Stomach (tissue), 9 donors: Measurements from ENCODE around the gene NANOS3. TPM values are rescaled to one million over a fixed set of nuclear protein-coding genes. Genes with fewer than 3 reads are reported as not detected.

ENCODE experiments used
- DNase-seq, 2 donors: peaks; one replicate each; pipeline versions ENCODE4 v3.0.0 to v3.0.0-alpha.2; 2013 to 2019
- H3K27ac ChIP-seq, 5 donors: fragments of 200-600 bp in 4 of 5; sonication (generic) in 4 of 5; one replicate each; pipeline ENCODE4 v1.5.1; 2013 to 2019; ENCODE audit warnings: mild to moderate bottlenecking in 1 of 5, moderate library complexity in 1 of 5
- H3K27me3 ChIP-seq, 3 donors: fragments of 200-600 bp; sonication (generic); one replicate each; pipeline ENCODE4 v1.5.1; 2017 to 2019; ENCODE audit warnings: mixed run types in 1 of 3
- H3K36me3 ChIP-seq, 4 donors: fragments of 200-600 bp; sonication (generic); 1 replicate in 3 of 4; 2 replicates in 1 of 4; pipeline ENCODE4 v1.5.1; 2016 to 2019
- H3K4me1 ChIP-seq, 4 donors: fragments of 200-600 bp; sonication (generic); one replicate each; pipeline ENCODE4 v1.5.1; 2016 to 2019
- H3K4me3 ChIP-seq, 4 donors: fragments of 200-600 bp; sonication (generic) in 3 of 4; one replicate each; pipeline ENCODE4 v1.5.1; 2016 to 2019; ENCODE audit warnings: mild to moderate bottlenecking in 1 of 4
- H3K9me3 ChIP-seq, 4 donors: fragments of 200-600 bp; sonication (generic); one replicate each; pipeline ENCODE4 v1.5.1; 2016 to 2019
- CTCF ChIP-seq, 7 experiments: fragments of 450-650 bp in 4 of 7; fragments of 200-600 bp in 3 of 7; sonication (generic) in 3 of 7; IDR thresholded peaks; one replicate each; pipeline ENCODE4 v1.5.1; 2016 to 2019; ENCODE audit warnings: antibody characterized with exemption in 7 of 7, control low read depth in 2 of 7, mild to moderate bottlenecking in 1 of 7
- EP300 ChIP-seq: sonication (generic); formaldehyde crosslinking; IDR thresholded peaks from one replicate; pipeline ENCODE4 v1.6.1; 2017; ENCODE audit warnings: antibody characterized with exemption
- POLR2A ChIP-seq, 4 donors: fragments of 450-650 bp; IDR thresholded peaks; one replicate each; pipeline ENCODE4 v1.6.1; 2016; ENCODE audit warnings: antibody characterized with exemption in 4 of 4, control low read depth in 2 of 4, mild to moderate bottlenecking in 1 of 4, moderate library complexity in 1 of 4
- POLR2AphosphoS5 ChIP-seq, 3 donors: sonication (generic); formaldehyde crosslinking; IDR thresholded peaks; one replicate each; pipeline ENCODE4 v1.6.1; 2016; ENCODE audit warnings: antibody characterized with exemption in 3 of 3
- WGBS, 5 donors: extraction: QIAGEN DNeasy Blood & Tissue Kit in 3 of 5; methylation state at CpG; one replicate each; pipeline versions ENCODE4 v1.1.5 to v1.1.7; 2013 to 2018; 5-methylcytosine and 5-hydroxymethylcytosine counted together
- intact Hi-C: fragments of 100-400 bp; cut with DNase I; formaldehyde crosslinking; loops from one replicate; pipeline ENCODE4 v1.15.1; 2023; ENCODE audit warnings: low total_unique reads
- polyA plus RNA-seq, 3 donors: library from polyadenylated mRNA; stranded (reverse); fragments of 200-250 nt; gene quantifications; one replicate each; pipeline ENCODE4 v1.2.3, GENCODE V29; 2013
- total RNA-seq, 5 donors: library from RNA; depleted of rRNA; stranded (reverse); fragments of >200 nt; gene quantifications; one replicate each; pipeline versions ENCODE4 v1.1.0 to v1.2.3, GENCODE V29; 2014 to 2016
- donor health status: healthy with polysubstance abuse.
- donor health status: Bipolar disorder and iron deficiency.
- donor health status: healthy.

NANOS3 gene
- total and polyA plus RNA-seq, 8 donors: 1.2 TPM; not detected in 7

GRCh38 chr19:13888281-13888680 lies 11.3 kb downstream of the NANOS3 start:
- DNase-seq: no peak

GRCh38 chr19:13890136-13890535 lies 13.2 kb downstream of the NANOS3 start:
- H3K36me3 ChIP-seq: no peaks in the 10 kb centered on the region
- TF ChIP-seq POLR2AphosphoS5 (IDR thresholded peaks at IDR 0.05): no peak
- no peak for TF ChIP-seq EP300
- TF ChIP-seq CTCF (IDR thresholded peaks at IDR 0.05): no peak
- no peak for TF ChIP-seq POLR2A (IDR thresholded peaks at IDR 0.05)
- H3K4me3 ChIP-seq: no peak overlapping the region
- peaks cover 6 to 34% (median 26%) of the 10 kb centered on the region in 4 donors for H3K4me1 ChIP-seq
- DNase-seq: no peak
- H3K9me3 ChIP-seq: no peaks in the 10 kb centered on the region
- WGBS, 5 donors: 92 to 97% (median 94%) methylated on average over 8 to 13 of the region's 13 CpGs
- intact Hi-C loops: no loop called here
- H3K27me3 ChIP-seq: no peaks in the 10 kb centered on the region
- H3K27ac ChIP-seq: no peak overlapping the region

More at GRCh38 chr19:13888281-13888680, 11.3 kb downstream of the NANOS3 start:
- no peak overlapping the region for H3K27ac ChIP-seq
- H3K9me3 ChIP-seq: no peaks in the 10 kb centered on the region
- H3K36me3 ChIP-seq: no peaks in the 10 kb centered on the region
- no peak overlapping the region for H3K4me3 ChIP-seq
- 25 to 54% (median 46%) methylated on average over 14 to 16 of the region's 16 CpGs for WGBS, 5 donors
- no peaks in the 10 kb centered on the region for H3K27me3 ChIP-seq
- intact Hi-C loops: loop anchor here (10.0 kb wide), 1 partner anchor 167 kb away; no protein-coding TSS in a partner anchor
- TF ChIP-seq EP300 (no peak), POLR2AphosphoS5 (IDR thresholded peaks at IDR 0.05) (no peak), CTCF (IDR thresholded peaks at IDR 0.05) (no peak), POLR2A (IDR thresholded peaks at IDR 0.05) (no peak)
- H3K4me1 ChIP-seq: peaks cover 6 to 45% (median 39%) of the 10 kb centered on the region in 4 donors

GRCh38 chr19:13892870-13893269 lies 15.9 kb downstream of the NANOS3 start:
- no peaks in the 10 kb centered on the region for H3K9me3 ChIP-seq
- peaks cover 0 to 8% (median 6%) of the 10 kb centered on the region in 4 donors for H3K4me1 ChIP-seq
- WGBS, 5 donors: 34 to 50% (median 42%) methylated on average over 9 of the region's 9 CpGs
- H3K36me3 ChIP-seq: no peaks in the 10 kb centered on the region
- H3K27me3 ChIP-seq: no peaks in the 10 kb centered on the region
- TF ChIP-seq CTCF (IDR thresholded peaks at IDR 0.05): no peak
- no peak for TF ChIP-seq POLR2AphosphoS5 (IDR thresholded peaks at IDR 0.05)
- no peak for TF ChIP-seq EP300
- TF ChIP-seq POLR2A (IDR thresholded peaks at IDR 0.05): no peak
- H3K27ac ChIP-seq: no peak overlapping the region
- intact Hi-C loops: no loop called here
- H3K4me3 ChIP-seq: no peak overlapping the region
- DNase-seq: no peak

- TF ChIP-seq EP300 (no peak), CTCF (IDR thresholded peaks at IDR 0.05) (no peak), POLR2A (IDR thresholded peaks at IDR 0.05) (no peak), POLR2AphosphoS5 (IDR thresholded peaks at IDR 0.05) (no peak)
- Histone ChIP-seq H3K27ac (no peak overlapping the region), H3K9me3 (no peaks in the 10 kb centered on the region), H3K36me3 (no peaks in the 10 kb centered on the region), H3K27me3 (no peaks in the 10 kb centered on the region), H3K4me1 (peaks cover 0 to 3% (median 0%) of the 10 kb centered on the region in 4 donors), H3K4me3 (no peak overlapping the region)
- WGBS, 5 donors: 72 to 86% (median 80%) methylated on average over 5 of the region's 5 CpGs
- intact Hi-C loops: no loop called here
- DNase-seq: no peak
Measured at GRCh38 chr19:13894552-13894951, 17.6 kb downstream of the NANOS3 start.
